Activated T-cell treated with anti-CD3 and anti-CD28 coated beads, Interleukin-2, amount 50 U/mL, for 24 hours (primary cell): ENCODE data around the gene ATAD2B.
"Not testable (repeated sequence)": the region's sequence is repeated elsewhere in the genome, so short reads cannot be mapped to it uniquely, and the experiment has no call there.

ENCODE experiments used
- DNase-seq: peaks from one replicate; pipeline ENCODE4 v3.0.0-alpha.2; 2020
- H3K27ac Mint-ChIP-seq: 2 replicates; pipeline ENCODE4 v1.8.0; 2020; ENCODE audit warnings: mild to moderate bottlenecking, mixed read lengths
- H3K27me3 Mint-ChIP-seq: 2 replicates; pipeline ENCODE4 v1.8.0; 2020; ENCODE audit warnings: mixed read lengths
- H3K36me3 Mint-ChIP-seq: 2 replicates; pipeline ENCODE4 v1.8.0; 2020; ENCODE audit warnings: low read depth, mixed read lengths
- H3K4me1 Mint-ChIP-seq: 2 replicates; pipeline ENCODE4 v1.8.0; 2020; ENCODE audit warnings: low read depth, mixed read lengths
- H3K4me3 Mint-ChIP-seq: 2 replicates; pipeline ENCODE4 v1.8.0; 2020; ENCODE audit warnings: mild to moderate bottlenecking, moderate library complexity, mixed read lengths
- H3K9me3 Mint-ChIP-seq: 2 replicates; pipeline ENCODE4 v1.8.0; 2020; ENCODE audit warnings: mixed read lengths

Gene ATAD2B

DNA sequence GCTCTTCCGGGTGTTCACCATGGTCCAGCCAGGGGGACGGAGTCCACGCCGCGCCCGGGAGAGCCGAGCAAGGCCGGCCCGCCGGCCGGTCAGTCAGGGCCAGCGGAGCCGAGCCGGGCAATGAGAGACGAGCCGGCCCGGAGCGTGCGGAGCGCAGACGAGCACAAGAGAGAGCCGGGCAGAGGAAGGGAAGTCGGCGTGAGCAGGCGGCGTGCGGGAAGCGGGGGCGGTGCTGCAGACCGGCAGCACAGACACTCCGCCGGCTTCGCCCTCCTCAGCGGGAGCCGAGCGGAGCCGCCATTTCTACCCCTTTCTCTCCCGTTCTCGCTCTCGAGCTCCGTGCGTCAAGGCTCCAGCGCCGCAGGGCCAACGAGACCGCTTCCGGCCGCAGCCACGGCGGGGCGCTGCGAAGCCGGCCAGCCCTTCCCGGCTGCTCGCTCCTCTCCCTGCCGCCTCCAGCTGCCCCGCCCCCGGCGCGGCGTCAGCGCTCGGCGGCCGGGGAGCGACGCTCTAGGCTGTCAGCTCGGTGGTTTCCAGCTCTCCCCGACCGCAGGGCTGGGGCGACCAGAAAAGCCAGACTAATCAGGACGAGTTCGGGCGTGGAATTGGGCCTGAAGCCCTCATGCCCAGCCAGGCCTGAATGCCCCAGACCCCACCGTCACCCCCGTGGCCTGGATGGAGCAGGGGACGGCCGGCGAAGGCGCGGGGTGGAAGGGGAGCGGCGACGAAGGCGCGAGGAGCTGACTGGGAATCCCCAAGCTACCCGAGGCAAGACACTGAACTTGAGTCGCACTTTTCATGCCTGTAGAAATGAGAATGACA is at the start of gene ATAD2B:
Gene ATAD2B, minus strand, starts transcription at position 374 of the 822 bp plus-strand sequence. Its CDS starts 353 bp downstream, at position 21.
- H3K9me3 Mint-ChIP-seq, result no peaks in the 10 kb centered on the region
- H3K4me3 Mint-ChIP-seq, result peak within 1 kb of the TSS; percentile 90
- peak within 1 kb of the TSS; percentile 99 for H3K27ac Mint-ChIP-seq

DNA sequence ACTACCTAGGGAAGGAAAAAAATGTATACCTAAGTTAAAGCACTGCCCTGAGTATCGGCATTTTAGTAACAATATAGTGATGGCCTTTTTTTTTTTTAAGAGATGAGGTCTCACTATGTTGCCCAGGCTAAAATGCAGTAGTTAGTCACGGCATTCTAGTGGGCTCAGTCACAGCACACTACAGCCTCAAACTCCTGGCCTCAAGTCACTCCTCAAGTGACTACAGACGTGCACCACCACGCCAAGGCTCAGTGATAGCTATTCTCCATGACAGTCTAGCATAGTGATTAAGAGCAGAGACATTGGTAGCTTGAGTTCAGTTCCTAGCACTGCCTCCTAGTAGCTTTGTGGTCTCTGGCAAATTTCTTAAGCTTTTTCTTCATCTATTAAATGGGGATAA is 40.9 kb upstream of the ATAD2B start:
- no peaks in the 10 kb centered on the region for H3K27me3 Mint-ChIP-seq
- no peak overlapping the region for H3K4me3 Mint-ChIP-seq
- no peak overlapping the region for H3K27ac Mint-ChIP-seq
- peaks cover 2% of the 10 kb centered on the region for H3K4me1 Mint-ChIP-seq
- peaks cover 15% of the 10 kb centered on the region for H3K36me3 Mint-ChIP-seq
- no peak for DNase-seq
- no peaks in the 10 kb centered on the region for H3K9me3 Mint-ChIP-seq

More for the DNA sequence above, at the start of gene ATAD2B:
- DNase-seq, result peak; percentile 97
- H3K4me1 Mint-ChIP-seq, result peaks cover 44% of the 10 kb centered on the region
- H3K27me3 Mint-ChIP-seq, result no peaks in the 10 kb centered on the region
- H3K36me3 Mint-ChIP-seq, result peaks cover 20% of the 10 kb centered on the region

DNA sequence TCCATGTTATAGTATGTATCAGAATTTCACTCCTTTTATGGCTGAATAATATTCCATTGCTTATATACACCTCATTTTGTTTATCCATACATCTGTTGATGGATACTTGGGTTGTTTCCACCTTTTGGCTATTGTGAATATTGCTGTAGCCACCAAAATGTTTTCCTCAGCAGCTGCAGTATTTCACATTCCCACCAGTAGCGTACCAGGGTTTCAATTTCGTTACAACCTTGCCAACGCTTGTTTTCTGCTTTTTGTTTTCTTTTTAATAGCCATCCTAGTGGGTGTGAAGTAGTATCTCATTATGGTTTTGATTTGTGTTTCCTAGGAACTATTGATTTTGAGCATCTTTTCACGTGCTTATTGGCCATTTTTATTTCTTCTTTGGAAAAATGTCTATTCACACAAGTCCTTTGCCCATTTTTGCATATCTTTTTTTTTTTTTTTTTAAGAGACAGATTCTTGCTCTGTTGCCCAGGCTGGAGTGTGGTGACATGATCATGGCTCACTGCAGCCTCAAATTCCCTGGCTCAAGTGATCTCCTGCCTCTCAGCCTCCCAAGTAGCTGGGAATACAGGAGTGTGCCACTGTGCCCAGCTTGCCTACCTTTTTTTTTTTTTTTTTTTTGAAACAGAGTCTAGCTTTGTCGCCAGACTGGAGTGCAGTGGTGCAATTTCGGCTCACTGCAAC is 27.5 kb upstream of the ATAD2B start:
- no peak for DNase-seq
- no peaks in the 10 kb centered on the region for H3K9me3 Mint-ChIP-seq
- H3K4me1 Mint-ChIP-seq, result peaks cover 8% of the 10 kb centered on the region
- H3K36me3 Mint-ChIP-seq, result peaks cover 3% of the 10 kb centered on the region
- H3K27me3 Mint-ChIP-seq, result no peaks in the 10 kb centered on the region
- H3K27ac Mint-ChIP-seq, result no peak overlapping the region
- no peak overlapping the region for H3K4me3 Mint-ChIP-seq

DNA sequence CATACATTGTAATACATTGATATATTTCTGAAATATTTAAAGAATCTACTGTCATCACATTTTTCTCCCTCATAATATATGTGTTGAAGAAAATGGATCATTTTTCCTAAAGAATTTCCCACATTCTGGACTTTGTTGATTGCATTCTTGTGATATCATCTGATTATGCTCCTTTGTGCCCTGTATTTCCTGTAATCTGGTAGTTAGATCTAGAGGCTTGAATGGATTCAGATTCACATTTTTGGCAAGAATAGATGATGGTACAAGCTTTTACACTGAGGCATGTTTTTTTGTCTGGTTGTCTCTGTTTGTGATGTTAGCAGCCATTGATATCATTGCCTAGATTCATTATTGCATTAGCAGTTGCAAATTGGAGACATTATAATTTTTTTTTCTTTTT is 26.7 kb upstream of the ATAD2B start:
- H3K4me1 Mint-ChIP-seq, result peaks cover 8% of the 10 kb centered on the region

DNA sequence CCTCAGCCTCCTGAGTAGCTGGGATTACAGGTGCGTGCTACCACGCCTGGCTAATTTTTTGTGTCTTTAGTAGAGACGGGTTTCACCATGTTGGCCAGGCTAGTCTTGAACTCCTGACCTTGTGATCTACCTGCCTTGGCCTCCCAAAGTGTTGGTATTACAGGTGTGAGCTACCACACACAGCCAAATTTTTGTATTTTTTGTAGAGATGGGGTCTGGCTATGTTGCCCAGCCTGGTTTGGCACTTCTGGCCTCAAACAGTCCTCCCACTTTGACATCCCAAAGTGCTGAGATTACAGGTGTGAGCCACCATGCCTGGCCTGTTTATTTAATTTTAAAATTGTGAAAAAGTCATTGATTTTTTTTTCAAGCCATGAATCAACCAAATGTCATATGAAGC is 25.6 kb upstream of the ATAD2B start:
- H3K4me3 Mint-ChIP-seq, H3K9me3 Mint-ChIP-seq, H3K36me3 Mint-ChIP-seq, DNase-seq, H3K27me3 Mint-ChIP-seq, H3K27ac Mint-ChIP-seq: not testable (repeated sequence)
- H3K4me1 Mint-ChIP-seq, result peaks cover 10% of the 10 kb centered on the region

More for the DNA sequence above, 26.7 kb upstream of the ATAD2B start:
- H3K27me3 Mint-ChIP-seq, result no peaks in the 10 kb centered on the region
- no peak overlapping the region for H3K4me3 Mint-ChIP-seq
- DNase-seq, result no peak
- H3K27ac Mint-ChIP-seq, result no peak overlapping the region
- peaks cover 2% of the 10 kb centered on the region for H3K36me3 Mint-ChIP-seq
- H3K9me3 Mint-ChIP-seq, result no peaks in the 10 kb centered on the region

DNA sequence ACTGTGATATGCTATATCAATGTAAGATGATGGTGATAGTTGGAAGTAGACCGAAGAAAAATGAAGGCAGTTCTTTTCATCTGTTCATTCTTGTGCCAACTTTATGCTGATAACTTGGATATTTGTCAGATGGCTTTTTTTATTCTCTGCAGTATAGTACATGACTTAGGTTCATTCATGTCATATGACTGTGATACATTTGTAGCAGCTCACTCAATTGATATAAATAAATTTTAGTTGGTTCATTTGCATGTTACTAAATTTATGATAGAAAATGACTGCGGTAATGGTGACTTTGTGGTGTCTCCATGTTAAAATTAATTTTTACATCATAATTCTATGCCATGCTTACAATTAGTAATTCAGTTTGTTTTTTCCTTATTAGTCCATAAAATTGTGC is 20.4 kb upstream of the ATAD2B start:
- H3K4me1 Mint-ChIP-seq, result peaks cover 14% of the 10 kb centered on the region
- H3K27ac Mint-ChIP-seq, result no peak overlapping the region
- no peaks in the 10 kb centered on the region for H3K9me3 Mint-ChIP-seq
- H3K36me3 Mint-ChIP-seq, result peaks cover 4% of the 10 kb centered on the region
- no peak overlapping the region for H3K4me3 Mint-ChIP-seq
- H3K27me3 Mint-ChIP-seq, result no peaks in the 10 kb centered on the region
- no peak for DNase-seq

DNA sequence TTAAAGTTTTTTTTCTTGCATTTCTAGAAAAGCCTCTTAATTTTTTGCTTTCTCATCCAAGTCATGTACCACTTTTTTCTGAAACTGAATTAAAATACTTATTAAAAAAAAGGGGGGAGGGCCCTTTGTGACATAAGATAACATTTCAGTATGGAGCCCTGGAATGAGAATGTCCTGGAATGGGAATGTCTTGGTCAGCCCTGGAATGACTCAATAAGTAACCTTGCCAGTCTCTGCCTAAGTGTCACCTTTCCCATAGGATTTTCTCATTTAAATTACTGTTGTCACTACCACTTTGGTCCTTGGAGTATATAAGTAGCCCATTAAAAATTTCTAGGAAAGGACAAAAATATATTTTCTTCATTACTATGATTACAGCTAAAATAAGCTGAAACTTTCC is 18.1 kb upstream of the ATAD2B start:
- Mint-ChIP-seq H3K27ac (no peak overlapping the region), H3K9me3 (no peaks in the 10 kb centered on the region)
- no peak for DNase-seq

DNA sequence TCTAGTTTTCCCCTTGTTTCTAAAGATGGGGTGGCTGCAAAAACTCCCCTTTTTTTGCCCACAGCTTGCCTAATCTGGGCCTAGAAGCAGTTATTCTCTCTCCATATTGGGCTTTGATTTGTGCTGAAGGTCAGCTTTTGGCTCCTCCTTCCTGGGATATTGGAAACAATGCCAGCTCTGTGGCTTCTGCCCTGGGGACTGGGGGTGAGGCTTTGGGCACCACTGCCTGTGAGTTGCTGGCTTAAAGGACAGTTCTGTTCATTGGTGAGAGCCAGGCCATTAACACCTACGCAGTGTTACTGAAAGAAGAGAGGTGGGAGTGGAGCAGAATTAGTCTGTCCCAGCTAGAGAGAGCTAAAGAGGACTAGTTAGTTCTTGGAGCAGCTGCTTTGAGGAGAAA is 17.6 kb upstream of the ATAD2B start:
- H3K4me3 Mint-ChIP-seq, result no peak overlapping the region
- DNase-seq, result no peak
- peaks cover 6% of the 10 kb centered on the region for H3K36me3 Mint-ChIP-seq
- H3K27ac Mint-ChIP-seq, result no peak overlapping the region
- no peaks in the 10 kb centered on the region for H3K27me3 Mint-ChIP-seq
- H3K4me1 Mint-ChIP-seq, result peaks cover 20% of the 10 kb centered on the region
- no peaks in the 10 kb centered on the region for H3K9me3 Mint-ChIP-seq

More for the DNA sequence above, 18.1 kb upstream of the ATAD2B start:
- Mint-ChIP-seq H3K4me1 (peaks cover 19% of the 10 kb centered on the region), H3K27me3 (no peaks in the 10 kb centered on the region), H3K36me3 (peaks cover 5% of the 10 kb centered on the region), H3K4me3 (no peak overlapping the region)

DNA sequence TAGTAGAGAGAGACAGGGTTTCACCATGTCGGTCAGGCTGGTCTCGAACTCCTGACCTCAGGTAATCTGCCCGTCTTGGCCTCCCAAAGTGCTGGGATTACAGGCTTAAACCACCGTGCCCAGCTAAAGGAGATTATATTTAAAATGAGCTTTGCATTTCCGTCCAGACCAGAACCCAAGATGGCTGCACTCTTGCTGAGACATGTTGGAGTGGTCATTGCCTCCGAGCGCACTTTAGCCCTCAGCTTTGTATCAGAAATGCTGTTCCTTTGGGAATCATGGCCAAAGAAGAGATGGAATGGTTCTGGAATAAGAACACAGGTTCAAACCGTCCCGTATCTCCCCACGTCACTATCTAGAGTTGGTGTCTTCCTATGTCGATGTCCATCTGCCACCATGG is 16.7 kb upstream of the ATAD2B start:
- no peak overlapping the region for H3K27ac Mint-ChIP-seq
- peaks cover 28% of the 10 kb centered on the region for H3K4me1 Mint-ChIP-seq
- H3K27me3 Mint-ChIP-seq, result peaks cover 8% of the 10 kb centered on the region
- DNase-seq, result no peak
- H3K36me3 Mint-ChIP-seq, result peaks cover 8% of the 10 kb centered on the region
- no peak overlapping the region for H3K4me3 Mint-ChIP-seq
- no peaks in the 10 kb centered on the region for H3K9me3 Mint-ChIP-seq

DNA sequence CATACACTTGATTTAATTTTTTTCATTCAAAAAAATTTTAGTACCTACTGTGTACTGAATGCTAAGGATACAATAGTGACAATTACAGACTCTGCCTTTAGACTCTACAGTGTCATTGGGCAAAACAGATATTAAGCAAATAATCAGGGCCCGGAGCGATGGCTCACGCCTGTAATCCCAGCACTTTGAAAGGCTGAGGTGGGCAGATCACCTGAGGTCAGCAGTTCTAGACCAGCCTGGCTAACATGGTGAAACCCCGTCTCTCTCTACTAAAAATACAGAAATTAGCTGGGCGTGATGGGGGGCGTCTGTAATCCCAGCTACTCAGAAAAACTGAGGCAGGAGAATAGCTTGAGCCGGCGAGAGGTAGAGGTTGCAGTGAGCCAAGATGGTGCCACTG is 14.7 kb upstream of the ATAD2B start:
- H3K27me3 Mint-ChIP-seq, result peaks cover 10% of the 10 kb centered on the region
- H3K4me1 Mint-ChIP-seq, result peaks cover 25% of the 10 kb centered on the region
- DNase-seq, result no peak
- H3K36me3 Mint-ChIP-seq, result peaks cover 8% of the 10 kb centered on the region
- H3K4me3 Mint-ChIP-seq, result no peak overlapping the region
- H3K9me3 Mint-ChIP-seq, result no peaks in the 10 kb centered on the region
- H3K27ac Mint-ChIP-seq, result no peak overlapping the region

DNA sequence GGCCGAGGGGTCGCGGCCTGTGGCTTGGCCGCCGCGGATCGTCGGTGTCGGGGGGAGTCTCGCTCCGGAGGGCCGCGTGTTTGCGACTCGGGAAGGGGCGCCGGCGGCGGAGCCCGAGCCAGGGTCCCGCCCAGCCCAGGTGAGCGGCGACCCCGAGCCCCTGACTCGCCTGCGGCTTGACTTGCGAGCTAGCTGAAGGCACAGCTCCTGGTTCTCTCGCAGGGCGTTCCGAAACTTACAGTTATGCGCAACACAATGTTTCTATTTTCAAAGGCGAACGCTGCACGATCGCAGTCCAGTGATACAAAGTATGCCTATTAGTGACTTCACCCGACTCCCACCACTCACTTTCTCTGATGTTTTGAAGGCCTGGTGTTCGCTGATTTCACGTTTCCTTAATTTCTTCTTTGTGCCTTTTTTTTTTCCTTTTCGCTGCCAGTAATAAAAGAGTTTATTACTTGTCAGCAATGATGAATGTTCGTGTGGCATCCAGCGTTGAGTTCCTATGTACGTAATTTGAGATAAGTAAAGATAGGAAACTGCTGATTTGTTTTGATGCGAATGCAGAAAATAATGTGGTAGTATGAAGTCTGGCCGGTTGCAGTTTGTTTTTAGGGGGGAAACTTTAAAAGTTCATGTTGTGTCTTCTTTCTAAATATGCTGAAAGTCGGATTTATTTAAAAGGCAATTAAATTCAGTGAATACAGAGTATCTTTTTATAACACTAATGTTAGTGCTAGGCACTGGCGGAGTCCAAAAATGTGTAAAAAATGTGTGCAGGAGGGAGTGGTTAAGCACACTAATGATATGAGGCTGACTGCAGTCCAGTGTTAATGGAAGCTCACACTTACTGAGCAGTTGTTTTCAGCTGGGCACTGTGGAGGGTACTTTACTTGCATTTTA is 14.0 kb upstream of the ATAD2B start:
- peaks cover 10% of the 10 kb centered on the region for H3K27me3 Mint-ChIP-seq
- no peak for DNase-seq
- no peaks in the 10 kb centered on the region for H3K9me3 Mint-ChIP-seq
- H3K4me3 Mint-ChIP-seq, result peak overlapping the region; percentile 83
- H3K27ac Mint-ChIP-seq, result peak overlapping the region; percentile 68
- peaks cover 8% of the 10 kb centered on the region for H3K36me3 Mint-ChIP-seq
- H3K4me1 Mint-ChIP-seq, result peaks cover 25% of the 10 kb centered on the region

DNA sequence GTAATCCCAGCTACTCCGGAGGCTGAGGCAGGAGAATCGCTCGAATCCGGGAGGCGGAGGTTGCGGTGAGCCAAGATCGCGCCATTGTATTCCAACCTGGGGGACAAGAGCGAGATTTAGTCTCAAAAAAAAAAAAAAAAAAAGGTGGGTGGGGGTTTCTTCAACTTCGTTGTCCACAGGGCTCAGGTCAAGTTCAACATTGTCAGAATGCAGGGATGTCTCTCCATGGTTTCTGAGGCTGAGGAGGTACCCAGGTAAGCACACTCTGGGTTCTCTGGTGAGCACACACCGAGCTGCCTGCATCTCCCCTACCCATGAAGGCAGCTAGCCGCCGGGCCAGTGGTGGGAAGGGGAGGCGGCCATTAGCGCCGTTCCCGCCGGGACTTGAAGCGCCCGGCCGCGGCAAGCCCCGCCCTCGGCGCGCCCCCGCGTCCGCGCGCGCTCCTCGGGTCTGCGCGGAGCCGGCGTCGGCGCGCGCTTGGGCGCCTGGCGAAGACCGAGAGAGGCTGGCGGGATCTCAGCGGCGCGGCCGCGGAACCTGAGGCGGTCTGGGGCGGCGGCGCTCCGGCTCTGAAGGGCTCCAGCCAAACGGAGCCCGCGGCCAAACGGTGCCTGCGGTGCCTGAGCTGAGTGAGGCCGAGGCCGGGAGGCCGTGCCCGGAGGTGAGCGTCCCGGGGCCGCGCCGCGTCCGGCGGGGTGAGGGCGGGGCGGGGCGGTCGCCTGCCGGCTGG is 13.2 kb upstream of the ATAD2B start, which contains the start of gene UBXN2A:
Gene UBXN2A, plus strand, starts transcription at position 477 of the 731 bp plus-strand sequence. CDS start 17,852 bp downstream, outside the sequence.
- Mint-ChIP-seq H3K27ac (peak within 1 kb of the TSS; percentile 92), H3K9me3 (no peaks in the 10 kb centered on the region), H3K36me3 (peaks cover 8% of the 10 kb centered on the region), H3K4me3 (peak within 1 kb of the TSS; percentile 83), H3K27me3 (peaks cover 10% of the 10 kb centered on the region), H3K4me1 (peaks cover 25% of the 10 kb centered on the region)
- DNase-seq, result peak; percentile 86

DNA sequence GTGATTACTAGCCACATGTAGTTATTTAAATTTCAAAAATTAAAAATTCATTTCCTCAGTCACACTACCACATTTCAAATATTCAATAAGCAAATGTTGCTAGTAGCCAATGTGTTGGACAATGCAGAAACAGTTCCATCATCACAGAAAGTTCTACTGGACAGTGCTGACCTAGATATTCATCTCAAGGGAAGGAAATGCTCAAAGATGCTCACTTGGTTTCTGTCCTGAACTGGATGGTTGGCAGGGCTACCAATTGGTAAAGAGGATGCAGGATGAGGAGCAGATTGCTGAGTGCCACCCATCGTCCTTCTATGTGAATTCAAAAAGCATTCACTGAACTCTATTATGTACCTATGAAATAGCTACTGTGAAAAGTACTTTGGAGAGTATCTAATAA is 7.3 kb upstream of the ATAD2B start:
- Mint-ChIP-seq H3K27ac (no peak overlapping the region), H3K9me3 (no peaks in the 10 kb centered on the region), H3K36me3 (peaks cover 7% of the 10 kb centered on the region), H3K27me3 (peaks cover 8% of the 10 kb centered on the region), H3K4me1 (peaks cover 5% of the 10 kb centered on the region), H3K4me3 (no peak overlapping the region)
- no peak for DNase-seq
